OCI-M2 (cell line): ENCODE data around the gene ARHGEF10L.

Experiments used
- DNase-seq: peaks from one replicate; lab custom pipeline; 2025; ENCODE audit not compliant: unreplicated experiment; lab: John Stamatoyannopoulos, UW

Gene ARHGEF10L

DNA sequence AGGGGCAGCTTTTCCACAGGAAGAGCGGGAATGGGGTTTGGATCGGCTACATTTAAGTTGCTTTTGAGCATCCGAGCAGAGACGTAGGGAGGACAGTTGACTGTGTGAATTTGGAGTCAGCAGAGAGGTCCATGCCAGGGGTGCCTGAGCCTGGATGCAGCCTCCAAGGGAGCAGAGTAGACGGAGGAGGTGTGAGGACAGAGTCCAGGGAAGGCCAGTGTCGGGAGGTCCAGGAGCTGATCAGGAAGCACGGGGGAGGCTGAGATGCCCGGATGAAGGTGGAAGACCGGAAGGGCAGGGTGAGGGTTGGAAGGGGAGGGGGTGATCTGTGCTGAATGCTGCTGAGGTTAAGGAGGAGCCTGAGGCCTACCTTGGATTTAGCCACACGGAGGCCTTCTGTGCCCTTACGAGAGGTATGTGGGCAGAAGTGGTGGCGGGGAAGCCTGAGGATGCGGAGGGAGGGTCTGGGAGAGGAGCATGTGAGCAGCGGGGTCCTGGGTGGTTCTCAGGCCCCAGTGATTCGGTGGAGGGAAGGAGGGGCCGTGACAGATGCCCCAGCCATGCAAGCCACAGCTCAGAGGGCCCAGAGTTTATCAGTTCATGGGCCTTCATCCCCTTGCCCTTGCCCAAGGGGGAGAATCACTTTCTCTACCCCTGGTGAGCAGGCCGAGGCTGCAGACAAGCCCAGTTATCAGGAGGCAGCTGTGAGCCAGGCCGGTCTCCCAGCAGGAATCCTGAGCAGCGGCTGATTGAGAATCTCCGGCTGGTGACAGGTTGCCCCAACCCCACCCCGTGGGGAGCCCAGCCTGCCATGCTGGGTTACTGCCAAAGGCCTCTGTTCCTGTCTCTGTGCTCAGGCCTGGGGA is 161.7 kb downstream of the ARHGEF10L start:
- no peak for DNase-seq

DNA sequence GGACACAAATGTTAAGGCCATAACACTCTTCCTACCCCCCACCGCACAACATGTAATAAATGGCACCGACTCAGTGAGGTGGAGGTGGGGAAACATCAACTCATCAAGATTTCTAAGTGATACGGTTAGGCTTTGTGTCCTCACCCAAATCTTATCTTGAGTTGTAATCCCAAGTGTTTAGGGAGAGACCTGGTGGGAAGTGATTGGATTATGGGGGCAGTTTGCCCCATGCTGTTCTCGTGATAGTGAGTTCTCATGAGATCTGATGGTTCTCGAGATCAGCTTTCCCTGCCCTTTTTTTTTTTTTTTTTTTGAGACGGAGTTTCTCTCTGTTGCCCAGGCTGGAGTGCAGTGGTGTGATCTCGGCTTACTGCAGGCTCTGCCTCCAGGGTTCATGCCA is 164.7 kb downstream of the ARHGEF10L start:
- no peak for DNase-seq

DNA sequence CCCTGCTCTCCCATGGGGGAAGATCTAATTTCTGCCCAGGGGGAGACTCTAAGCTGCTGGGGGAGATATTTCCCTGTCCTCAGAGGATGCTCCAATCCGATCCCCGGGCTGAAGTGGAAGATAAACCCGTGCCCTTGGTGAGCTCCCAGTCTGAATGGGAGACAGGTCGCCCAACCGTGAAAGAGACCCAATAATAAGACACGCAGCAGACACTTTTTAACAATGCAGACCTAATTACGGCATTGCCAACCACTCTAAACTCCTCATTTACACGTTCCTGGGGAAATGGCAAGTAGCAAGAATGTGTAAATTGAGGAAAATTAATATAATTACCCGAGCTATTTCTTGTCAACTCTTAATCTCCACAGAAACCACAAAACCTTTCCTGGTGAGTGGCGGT is 166.9 kb downstream of the ARHGEF10L start:
- DNase-seq = no peak

DNA sequence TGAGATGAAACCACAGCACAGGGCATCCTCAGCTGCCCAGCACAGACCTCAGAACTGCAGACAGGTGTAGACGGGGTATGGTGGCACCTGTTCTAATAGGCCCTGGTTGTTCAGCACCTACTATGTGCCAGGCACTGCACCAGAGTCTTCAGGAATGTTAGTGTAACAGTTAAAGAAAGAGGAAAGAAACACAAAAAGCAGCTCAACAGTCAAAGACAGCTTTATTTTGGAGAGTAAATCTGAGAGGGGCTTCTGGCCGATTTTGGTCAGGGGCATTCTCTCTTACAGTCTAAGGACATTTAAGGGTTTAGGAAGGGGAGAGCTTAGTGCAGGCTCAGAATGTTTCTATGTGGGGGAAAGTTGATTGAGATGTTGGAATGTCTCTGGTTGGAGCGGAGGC is 170.5 kb downstream of the ARHGEF10L start:
- no peak for DNase-seq

DNA sequence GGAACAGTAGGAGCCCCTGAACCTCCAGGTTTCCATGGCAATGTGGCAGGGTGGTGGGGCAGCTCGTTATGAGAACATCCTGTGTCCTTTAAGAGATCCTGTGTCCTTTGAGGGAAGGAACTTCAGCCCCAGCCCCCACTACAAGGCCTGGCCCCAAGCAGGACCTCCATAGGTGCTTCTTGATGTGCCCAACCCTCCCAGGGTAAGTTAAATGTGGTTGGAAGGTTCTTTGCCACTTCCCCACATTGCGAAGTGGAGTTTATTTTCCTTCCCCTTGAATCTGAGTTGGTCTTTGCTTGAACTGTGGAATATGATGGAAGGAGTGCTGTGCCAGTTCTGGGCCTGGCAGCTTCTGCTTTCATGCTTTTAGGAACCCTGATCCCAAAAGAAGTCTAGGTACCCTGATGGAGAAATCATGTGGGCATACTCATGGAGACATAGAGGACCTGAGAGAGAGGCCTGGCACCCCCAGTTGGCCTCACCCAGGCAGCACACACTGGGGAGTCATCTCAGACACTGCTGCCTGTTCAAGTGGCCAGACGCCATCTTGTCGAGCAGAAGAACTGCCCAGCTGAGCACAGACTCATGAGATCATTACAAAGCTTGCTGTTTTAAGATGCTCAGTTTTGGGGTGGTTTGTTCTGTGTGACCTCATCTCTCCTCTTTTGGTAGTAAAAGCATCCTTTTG is 171.5 kb downstream of the ARHGEF10L start:
- DNase-seq = no peak

DNA sequence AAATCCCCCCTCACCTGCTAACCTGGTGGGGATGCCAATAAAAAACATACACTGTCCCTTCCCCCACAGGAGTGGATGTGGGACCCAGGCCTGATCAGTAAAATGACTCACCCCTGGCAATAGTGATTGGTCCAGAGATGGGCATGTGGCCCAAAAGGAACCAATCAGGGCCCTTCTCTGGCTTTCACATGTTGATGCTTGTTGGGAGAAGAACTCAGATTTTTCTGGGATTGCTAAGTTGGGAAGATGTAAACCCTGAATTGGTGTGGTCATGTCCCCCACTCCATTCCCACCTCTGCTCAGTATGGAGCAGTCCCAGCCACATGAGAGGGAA is 172.0 kb downstream of the ARHGEF10L start:
- no peak for DNase-seq

DNA sequence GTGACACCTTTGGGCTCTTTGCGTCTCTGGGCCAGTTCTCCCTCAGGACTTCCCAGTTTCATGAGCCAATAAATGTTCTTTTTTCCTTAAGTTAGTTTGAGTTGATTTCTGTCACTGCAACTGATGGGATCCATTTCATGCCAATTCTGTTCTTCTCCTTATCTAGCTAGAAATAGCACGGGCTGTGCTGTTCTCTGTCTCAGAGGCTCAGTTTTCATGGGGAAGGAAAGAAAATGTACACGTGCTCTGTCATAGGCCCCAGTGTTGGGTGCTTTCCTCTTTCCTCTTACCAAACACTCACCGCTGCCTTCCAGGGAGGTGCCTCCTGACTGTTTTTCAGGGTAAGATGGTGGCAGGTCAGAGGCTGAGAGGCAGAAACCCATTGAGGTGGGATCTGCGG is 172.4 kb downstream of the ARHGEF10L start:
- no peak for DNase-seq

DNA sequence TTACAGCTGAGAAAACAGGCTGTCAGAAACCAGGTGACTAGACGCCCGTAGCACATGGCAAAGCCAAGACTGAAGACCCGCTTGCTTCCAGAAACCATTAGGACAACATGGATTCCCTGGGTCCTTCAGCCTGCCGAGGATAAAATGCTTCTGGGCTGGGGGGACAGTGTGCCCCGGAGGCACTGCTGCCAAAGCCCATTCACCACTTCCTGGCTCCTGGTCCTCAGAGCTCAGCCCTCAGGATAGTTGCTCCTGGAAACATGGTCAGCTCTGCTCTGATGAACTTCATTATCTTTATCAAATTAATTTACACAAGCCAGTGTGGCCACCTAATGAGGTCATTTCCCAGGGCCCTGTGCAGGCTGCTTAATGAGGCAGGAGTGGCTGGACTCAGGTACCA is 174.5 kb downstream of the ARHGEF10L start:
- no peak for DNase-seq

DNA sequence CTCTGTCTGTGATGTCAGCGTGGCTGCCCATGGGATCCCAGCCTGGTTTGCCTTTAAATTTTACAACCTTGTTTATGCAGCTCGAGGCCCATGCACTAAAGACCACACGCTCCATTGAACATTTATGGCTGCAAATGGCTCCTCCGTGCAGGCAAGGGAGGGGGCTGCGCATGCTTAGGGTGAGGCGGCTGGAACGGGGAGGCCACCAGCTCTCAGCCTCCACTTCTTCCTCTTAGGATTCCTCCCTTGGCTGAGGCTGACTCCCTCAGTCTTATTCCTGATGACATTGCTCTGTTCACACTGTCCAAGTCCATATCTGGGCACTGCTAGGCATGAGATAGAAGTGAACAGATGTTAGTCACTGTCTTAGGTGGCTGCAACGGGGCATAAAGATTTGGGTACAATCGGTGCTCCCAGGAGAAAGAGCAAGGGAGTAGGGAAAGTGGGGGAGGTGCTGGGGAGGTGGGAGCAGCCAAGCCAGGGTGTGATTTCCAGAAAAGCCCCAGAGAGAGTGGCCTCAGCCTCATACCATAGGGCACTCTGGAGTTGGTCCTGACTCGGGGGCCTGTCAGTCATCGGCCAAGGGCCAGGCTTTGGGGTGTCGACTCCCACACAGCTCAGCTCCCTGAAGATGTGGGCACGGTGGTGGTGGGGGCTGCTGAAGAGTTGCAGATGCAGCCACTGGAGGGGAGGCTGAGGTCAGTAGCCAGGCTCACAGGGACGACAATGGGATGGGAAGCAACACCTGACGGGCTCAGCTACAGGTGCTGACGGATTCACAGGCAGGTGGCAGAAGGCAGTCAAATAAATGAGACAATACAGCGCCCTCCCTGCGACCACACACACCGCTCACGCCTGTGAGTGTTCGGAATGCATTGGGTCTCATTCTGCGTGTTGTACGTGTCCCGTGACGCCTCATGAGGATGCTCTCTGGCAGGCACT is 178.4 kb downstream of the ARHGEF10L start:
- no peak for DNase-seq

DNA sequence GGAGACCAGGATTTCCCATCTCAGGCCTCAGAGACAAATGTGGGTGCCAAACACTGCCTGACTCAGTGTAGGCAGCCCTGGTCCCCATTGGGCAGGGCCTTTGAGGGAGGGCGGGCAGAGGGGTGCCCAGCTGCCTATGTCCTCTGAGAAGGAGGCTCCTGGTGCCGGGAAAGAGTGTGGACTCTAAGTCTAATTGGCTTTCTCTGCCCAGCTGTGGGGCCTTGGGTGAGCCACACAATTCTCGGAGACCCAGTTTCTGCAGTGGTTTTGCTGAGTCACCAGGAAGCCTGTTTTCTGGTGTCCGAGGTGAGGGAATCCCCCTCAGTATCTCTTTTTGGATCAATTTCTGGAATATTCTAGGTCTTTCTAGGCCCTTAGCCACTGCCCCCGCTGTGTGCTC is 180.4 kb downstream of the ARHGEF10L start:
- DNase-seq = no peak

DNA sequence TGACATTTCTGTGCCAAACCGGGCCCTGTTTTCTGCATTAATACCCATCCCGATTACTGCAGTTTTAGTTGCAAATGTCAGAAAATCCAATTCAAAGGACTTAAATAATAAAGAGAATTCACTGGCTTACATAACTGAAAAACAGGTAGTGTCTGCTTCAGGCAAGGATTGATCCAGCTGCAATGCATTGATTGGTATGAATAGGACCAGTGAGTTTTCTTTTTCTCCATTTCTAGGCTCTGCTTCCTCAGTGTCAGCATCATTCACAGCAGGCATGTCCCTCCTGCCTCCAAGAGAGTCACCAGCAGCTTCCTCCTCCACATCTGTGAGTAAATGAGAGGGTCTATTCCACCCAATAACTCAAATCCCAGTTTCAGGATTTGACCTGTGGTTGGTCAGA is 181.9 kb downstream of the ARHGEF10L start:
- DNase-seq = no peak

DNA sequence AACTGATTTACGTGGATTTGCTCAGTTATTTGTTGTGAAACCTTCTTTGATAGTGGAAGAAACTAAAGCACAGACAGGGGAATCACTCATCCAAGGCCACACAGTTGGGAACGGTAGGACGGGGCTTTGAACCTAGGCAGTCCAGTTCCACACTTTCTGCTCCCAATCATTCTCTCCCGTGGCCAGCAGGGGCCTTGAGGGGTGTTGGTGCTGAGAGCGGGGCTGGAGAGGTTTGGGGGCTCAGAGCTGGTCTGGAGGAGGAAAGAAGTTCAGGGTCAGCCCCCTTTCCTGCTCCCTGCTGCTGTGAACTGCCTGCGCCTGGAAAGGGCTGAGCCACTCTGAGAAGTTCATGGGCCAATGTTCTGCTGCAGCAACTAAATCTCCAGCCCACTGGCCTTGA is 184.2 kb downstream of the ARHGEF10L start:
- no peak for DNase-seq

DNA sequence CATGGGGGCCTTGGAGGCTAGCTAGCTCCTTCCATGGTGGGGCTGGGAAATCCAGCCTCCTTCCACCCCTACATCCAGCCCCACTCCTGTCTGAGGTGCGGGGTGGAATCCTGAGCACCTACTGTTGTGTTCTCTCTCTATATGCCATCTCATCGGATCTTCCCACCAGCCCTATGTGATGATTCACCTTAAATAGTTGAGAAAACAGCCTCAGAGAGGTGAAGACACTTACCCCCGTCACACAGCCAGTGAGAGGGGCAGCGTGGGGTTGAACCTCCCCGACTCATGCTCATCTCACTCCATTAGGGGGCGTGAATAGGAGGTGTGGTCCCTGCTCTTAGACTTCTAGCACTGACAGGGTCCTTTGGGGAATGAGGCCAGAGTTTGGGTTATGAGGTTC is 184.7 kb downstream of the ARHGEF10L start:
- DNase-seq = no peak

DNA sequence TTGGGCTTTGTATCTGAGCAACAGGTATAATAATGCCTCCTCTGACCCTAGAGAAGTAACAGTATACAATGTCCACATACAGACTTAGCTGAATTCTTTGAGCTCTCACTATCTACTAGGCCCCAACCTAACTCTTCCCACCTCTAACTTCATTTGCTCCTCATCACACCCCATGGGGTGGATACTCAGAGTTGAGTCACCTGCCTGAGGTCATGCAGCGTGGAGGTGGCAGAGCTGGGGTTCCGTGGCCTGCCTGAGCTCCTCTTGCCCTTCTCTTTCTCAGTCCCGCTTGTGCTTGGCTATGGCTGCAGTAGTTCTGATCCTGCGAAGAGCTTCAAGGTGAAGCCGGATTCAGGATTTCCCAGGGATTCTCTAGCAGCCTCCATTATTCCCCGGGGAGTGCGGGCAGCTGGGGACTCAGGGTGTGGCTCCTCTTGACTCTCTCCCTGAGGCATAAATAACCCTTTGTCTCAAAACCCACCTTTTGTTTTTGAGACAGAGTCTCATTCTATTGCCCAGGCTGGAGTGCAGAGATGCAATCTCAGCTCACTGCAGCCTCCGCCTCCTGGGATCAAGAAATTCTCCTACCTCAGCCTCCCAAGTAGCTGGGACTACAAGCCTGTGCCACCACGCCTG is 185.7 kb downstream of the ARHGEF10L start:
- no peak for DNase-seq

DNA sequence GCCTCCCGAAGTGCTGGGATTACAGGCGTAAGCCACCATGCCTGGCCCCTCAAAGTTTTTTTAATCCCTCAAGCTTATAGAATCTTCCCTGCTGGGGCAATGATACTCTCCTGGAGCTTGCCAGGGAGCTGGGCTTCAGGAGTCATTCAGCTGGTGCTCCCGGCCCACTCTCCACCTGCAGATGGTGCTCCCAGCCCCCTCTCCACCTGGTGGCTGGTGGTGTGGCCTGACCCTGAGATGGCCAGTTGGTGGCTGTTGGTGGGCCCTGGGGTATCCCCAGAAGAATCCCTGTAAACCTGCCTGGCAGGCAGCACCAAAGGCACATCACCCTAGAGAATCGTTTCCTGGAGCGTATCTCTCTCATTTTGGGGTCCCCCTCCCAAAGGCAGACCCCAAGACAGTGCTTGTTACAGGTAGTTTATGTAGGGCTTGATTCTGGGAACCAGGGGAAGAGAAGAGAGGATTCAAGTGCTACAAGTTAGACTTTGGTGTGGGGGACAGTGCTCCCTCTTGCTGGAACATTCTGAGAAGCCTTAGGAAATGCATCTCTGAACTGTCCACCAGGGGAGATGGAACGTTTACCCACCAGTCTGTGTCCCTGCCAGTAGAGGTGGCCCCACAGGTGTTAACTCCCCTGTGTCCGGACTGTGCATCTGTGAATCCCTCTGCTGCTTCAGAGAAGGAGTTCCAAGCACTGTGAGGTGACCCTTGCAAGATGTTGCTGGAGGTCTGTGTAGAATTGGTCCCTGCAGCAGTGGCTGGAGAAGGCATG is 186.5 kb downstream of the ARHGEF10L start:
- no peak for DNase-seq

DNA sequence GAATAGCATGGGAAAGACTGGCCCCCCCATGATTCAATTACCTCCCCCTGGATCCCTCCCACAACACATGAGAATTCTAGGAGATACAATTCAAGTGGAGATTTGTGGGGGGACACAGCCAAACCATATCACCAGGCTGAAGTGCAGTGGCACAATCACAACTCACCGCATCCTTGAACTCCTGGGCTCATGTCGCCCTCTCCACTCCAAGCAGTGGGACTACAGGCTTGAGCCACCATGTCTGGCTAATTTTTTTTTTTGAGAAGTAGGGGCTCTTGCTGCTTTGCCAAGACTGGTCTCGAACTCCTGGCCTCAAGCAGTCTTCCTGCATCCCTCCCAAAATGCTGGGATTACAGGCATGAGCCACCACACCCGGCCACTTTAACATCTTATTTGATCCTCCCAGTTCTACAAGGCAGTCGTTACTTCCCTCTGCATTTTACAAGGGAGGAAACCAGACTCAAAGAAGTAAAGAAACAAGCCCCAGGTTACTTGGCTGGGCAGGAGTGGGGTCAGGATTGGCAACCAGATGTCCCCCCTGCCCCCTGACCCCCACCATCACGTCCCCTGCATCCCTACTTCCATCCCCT is 188.7 kb downstream of the ARHGEF10L start:
- DNase-seq = no peak

DNA sequence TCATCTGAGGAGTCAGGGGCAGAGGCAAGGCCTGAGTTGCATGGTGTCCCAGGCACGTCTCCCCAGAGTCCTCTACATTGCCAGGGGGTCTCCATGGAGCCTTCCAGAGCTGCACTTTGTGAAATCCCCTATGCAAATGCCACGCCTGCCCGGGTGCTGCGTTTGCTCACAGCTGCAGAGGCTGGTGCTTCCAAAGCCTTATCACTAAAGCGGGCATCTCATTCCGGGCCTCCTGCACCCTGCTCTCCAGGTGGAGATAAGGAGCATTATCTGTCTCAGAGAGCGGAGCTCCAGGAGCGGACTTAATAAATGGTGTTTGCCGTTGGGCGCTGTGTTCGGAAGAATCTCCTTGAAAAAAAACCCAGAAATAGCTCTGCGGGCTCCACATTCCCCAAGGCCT is 189.8 kb downstream of the ARHGEF10L start:
- no peak for DNase-seq

DNA sequence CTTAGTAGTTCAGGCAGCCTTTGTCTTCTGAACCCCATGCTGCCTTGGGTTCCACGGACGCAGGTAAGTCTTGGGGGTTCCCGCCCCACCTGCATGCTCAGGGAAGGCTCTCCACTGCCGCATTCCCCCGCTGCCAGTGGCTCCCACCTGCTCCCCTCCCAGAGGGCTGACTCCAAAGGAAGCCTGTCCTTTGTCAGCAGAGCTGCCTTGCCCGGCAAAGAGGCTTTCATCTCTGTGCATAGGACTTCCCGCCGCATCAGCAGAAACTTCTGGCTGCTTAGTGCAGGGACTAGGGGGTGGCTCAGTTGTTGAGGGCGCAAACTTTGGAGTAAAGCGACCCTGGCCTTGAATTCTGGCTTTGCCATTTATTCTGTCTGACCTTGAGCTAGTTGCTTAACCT is 190.4 kb downstream of the ARHGEF10L start:
- DNase-seq = no peak

DNA sequence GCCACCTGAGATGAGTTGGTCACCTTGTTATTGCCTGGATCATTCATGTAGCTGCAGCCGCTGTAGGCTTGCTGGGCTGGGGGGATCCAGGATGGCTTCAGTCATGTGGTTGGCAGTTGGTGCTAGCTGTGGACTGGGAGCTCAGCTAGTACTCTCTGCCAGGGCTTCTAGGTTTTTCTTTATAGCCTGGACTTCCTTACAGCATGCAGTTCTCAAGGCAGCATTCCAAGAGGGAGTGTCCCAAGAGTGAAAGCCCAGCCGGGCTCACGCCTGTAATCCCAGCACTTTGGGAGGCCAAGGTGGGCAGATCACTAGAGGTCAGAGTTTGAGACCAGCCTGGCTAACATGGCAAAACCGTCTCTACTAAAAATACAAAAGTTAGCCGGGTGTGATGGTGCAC is 192.0 kb downstream of the ARHGEF10L start:
- no peak for DNase-seq

DNA sequence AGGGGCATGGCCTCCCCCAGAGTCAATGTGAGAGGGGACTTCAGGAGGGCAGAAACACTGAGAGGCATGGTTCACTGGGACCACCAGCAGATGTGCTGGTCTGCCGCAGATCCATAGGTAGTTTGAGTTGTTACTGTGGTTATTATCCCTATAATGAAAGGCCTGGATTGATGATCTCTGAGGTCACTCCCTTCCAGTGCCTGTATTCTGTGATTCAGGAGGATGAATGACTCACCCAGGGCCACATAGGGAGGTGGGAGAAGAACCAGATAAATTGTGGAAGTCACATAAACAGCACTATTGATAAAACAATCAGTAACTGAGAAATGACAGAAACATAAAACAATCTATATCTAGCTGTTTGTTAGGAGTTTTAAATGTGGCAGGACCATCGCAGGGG is 193.0 kb downstream of the ARHGEF10L start:
- DNase-seq = no peak
